Measurements from ENCODE around the gene SLC25A39. TPM values are rescaled to one million over a fixed set of nuclear protein-coding genes. Genes with fewer than 3 reads are reported as not detected.
"Not testable (repeated sequence)": the region's sequence is repeated elsewhere in the genome, so short reads cannot be mapped to it uniquely, and the experiment has no call there.

SLC25A39 gene
- total RNA-seq, 1 experiment from 2014 or later, result 164 TPM

DNA sequence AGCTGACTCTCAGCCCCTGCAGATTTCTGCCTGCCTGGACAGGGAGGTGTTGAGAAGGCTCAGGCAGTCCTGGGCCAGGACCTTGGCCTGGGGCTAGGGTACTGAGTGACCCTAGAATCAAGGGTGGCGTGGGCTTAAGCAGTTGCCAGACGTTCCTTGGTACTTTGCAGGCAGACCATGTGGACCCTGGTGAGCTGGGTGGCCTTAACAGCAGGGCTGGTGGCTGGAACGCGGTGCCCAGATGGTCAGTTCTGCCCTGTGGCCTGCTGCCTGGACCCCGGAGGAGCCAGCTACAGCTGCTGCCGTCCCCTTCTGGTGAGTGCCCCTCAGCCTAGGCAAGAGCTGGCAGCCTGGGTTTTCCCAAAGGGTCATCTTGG, 24.4 kb upstream of the SLC25A39 start:
- CTCF ChIA-PET, result no interaction called here
- no peak for DNase-seq
- H3K9me3 ChIP-seq (ENCODE audit: insufficient read depth, low read depth), result no peaks in the 10 kb centered on the region
- no peaks in the 10 kb centered on the region for H3K9me2 ChIP-seq (ENCODE audit: insufficient read depth)
- H3F3A ChIP-seq (ENCODE audit: insufficient read depth, low read depth), result no peaks in the 10 kb centered on the region; the same call in 1 of the 2 replicates
- H3K27ac ChIP-seq, result no peak overlapping the region
- H3K79me2 ChIP-seq (ENCODE audit: low read depth), result peaks cover 7% of the 10 kb centered on the region; the same call in 1 of the 2 replicates
- peaks cover 10% of the 10 kb centered on the region; the same call in 1 of the 2 replicates for H4K20me1 ChIP-seq (ENCODE audit: insufficient read depth)
- peaks cover 6% of the 10 kb centered on the region for H3K4me1 ChIP-seq (replicated peaks; ENCODE audit: insufficient read depth)
- BruUV-seq (replicated peaks), result no TSS peak
- intact Hi-C loops (cut with micrococcal nuclease; ENCODE audit: unreplicated experiment), result loop anchor here (10.0 kb wide), 1 partner anchor 274 kb away; the partner anchor contains the start of gene G6PC3
- H3K27me3 ChIP-seq (ENCODE audit: insufficient read depth, low read depth), result no peaks in the 10 kb centered on the region
- TF ChIP-seq, protein P1, sequence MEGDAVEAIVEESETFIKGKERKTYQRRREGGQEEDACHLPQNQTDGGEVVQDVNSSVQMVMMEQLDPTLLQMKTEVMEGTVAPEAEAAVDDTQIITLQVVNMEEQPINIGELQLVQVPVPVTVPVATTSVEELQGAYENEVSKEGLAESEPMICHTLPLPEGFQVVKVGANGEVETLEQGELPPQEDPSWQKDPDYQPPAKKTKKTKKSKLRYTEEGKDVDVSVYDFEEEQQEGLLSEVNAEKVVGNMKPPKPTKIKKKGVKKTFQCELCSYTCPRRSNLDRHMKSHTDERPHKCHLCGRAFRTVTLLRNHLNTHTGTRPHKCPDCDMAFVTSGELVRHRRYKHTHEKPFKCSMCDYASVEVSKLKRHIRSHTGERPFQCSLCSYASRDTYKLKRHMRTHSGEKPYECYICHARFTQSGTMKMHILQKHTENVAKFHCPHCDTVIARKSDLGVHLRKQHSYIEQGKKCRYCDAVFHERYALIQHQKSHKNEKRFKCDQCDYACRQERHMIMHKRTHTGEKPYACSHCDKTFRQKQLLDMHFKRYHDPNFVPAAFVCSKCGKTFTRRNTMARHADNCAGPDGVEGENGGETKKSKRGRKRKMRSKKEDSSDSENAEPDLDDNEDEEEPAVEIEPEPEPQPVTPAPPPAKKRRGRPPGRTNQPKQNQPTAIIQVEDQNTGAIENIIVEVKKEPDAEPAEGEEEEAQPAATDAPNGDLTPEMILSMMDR (conservative IDR thresholded peaks at IDR 0.05), result no peak
- TF ChIP-seq EZH2 (IDR thresholded peaks at IDR 0.05; ENCODE audit: low read depth), result no peak
- no peaks in the 10 kb centered on the region for H3K36me3 ChIP-seq (ENCODE audit: low read depth)
- POLR2A ChIA-PET (ENCODE audit: unreplicated experiment), result no interaction called here
- no peak overlapping the region for H3K4me3 ChIP-seq
- H3K4me2 ChIP-seq, result no peak overlapping the region
- no peak overlapping the region for H2AFZ ChIP-seq

DNA sequence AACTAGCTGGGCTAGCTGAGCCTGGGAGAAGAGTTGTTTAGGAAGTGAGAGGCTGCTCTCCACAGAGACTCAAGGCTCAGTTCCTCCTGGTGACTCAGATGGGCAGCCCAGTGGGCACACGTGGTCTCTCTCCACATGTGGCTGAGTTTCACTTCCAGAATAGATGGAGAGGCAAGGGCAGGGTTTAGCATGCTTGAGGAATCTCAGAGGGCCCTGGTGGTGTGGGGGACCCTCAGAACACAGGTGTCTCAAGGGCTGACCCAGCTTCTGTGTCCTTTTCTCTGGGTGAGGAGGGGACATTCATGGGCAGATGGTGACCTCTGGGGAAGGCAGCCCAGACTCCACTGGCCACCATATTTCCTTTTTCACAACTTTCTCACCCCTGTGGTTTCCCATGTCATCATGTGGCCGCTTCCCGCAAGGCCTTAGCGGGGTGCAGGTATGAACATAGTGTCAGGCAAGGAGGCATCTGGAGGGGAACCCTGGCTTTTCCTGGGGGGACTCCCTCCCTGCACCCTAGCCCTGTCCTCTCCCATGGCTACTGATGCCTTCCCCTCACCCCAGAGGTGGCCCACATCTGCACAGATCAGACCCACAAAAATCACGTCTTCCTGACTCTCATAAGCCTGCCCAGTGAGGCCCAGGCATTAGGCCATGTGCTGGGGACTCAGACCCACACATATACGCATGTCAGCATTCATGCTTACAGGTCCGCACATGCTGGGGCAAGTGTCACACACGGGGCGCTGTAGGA, 23.8 kb upstream of the SLC25A39 start:
- Histone ChIP-seq H3K27me3 (ENCODE audit: insufficient read depth, low read depth) (no peaks in the 10 kb centered on the region), H2AFZ (no peak overlapping the region), H3K79me2 (ENCODE audit: low read depth) (peaks cover 7% of the 10 kb centered on the region; the same call in 1 of the 2 replicates), H3K9me2 (ENCODE audit: insufficient read depth) (no peaks in the 10 kb centered on the region), H3K4me2 (no peak overlapping the region), H3F3A (ENCODE audit: insufficient read depth, low read depth) (no peaks in the 10 kb centered on the region; the same call in 1 of the 2 replicates), H3K27ac (no peak overlapping the region), H3K4me1 (replicated peaks; ENCODE audit: insufficient read depth) (peaks cover 6% of the 10 kb centered on the region), H4K20me1 (ENCODE audit: insufficient read depth) (peaks cover 10% of the 10 kb centered on the region; the same call in 1 of the 2 replicates), H3K4me3 (no peak overlapping the region), H3K36me3 (ENCODE audit: low read depth) (no peaks in the 10 kb centered on the region), H3K9me3 (ENCODE audit: insufficient read depth, low read depth) (no peaks in the 10 kb centered on the region)
- ChIA-PET CTCF (no interaction called here), POLR2A (ENCODE audit: unreplicated experiment) (no interaction called here)
- TF ChIP-seq, protein P1 (conservative IDR thresholded peaks at IDR 0.05), result no peak
- no peak for TF ChIP-seq EZH2 (IDR thresholded peaks at IDR 0.05; ENCODE audit: low read depth)
- no TSS peak for BruUV-seq (replicated peaks)
- DNase-seq, result no peak
- intact Hi-C loops (cut with micrococcal nuclease; ENCODE audit: unreplicated experiment), result loop anchor here (10.0 kb wide), 1 partner anchor 274 kb away; the partner anchor contains the start of gene G6PC3

DNA sequence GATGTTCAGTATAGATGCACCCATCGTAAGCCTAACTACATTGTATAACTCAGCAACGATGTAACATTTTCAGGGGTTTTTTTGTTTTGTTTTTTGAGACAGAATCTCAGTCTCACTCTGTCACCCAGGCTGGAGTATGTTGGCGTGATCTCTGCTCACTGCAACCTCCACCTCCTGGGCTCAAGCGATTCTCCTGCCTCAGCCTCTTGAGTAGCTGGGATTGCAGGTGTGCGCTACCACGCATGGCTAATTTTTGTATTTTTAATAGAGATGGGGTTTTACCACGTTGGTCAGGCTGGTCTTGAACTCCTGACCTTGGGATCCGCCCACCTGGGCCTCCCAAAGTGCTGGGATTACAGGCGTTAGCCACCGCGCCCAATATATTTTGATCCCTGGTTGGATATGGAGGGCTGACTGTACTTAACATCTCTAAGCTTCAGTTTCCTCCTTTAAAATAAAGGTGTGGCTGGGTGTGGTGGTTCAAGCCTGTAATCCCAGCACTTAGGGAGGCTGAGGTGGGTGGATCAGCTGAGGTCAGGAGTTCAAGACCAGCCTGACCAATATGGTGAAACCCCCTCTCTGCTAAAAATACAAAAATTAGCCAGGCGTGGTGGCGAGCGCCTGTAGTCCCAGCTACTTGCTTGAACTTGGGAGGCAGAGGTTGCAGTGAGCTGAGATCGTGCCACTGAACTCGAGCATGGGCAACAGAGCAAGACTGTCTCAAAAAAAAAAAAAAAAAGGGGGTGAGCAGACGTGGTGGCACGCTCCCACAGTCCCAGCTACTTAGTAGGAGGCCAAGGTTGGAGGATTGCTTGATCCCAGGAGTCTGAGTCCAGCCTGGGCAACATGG, 22.8 kb upstream of the SLC25A39 start:
- POLR2A ChIA-PET (ENCODE audit: unreplicated experiment); H3K27ac ChIP-seq; H3F3A ChIP-seq (ENCODE audit: insufficient read depth, low read depth); H3K4me1 ChIP-seq (replicated peaks; ENCODE audit: insufficient read depth); H3K4me2 ChIP-seq; H3K4me3 ChIP-seq; H3K9me3 ChIP-seq (ENCODE audit: insufficient read depth, low read depth); H2AFZ ChIP-seq; H3K27me3 ChIP-seq (ENCODE audit: insufficient read depth, low read depth); H3K79me2 ChIP-seq (ENCODE audit: low read depth); DNase-seq; BruUV-seq (replicated peaks); H3K36me3 ChIP-seq (ENCODE audit: low read depth); H3K9me2 ChIP-seq (ENCODE audit: insufficient read depth): not testable (repeated sequence)
- peaks cover 10% of the 10 kb centered on the region; the same call in 1 of the 2 replicates for H4K20me1 ChIP-seq (ENCODE audit: insufficient read depth)
- CTCF ChIA-PET, result interaction anchor here (0.6 kb wide), 1 partner anchor 82 kb away, joined by 15 read pairs; no protein-coding TSS in a partner anchor
- intact Hi-C loops (cut with micrococcal nuclease; ENCODE audit: unreplicated experiment), result loop anchor here (10.0 kb wide), 1 partner anchor 273 kb away; the partner anchor contains the start of gene G6PC3

Measured in PC-9 (cell line).